A549 (cell line): ENCODE measurements around the gene GC. TPM values are rescaled to one million over a fixed set of nuclear protein-coding genes. Genes with fewer than 3 reads are reported as not detected.

Experiments used
- ATAC-seq, 2 experiments: fragments of 200-7000 bp in 1 of 2; fragments of >200 bp in 1 of 2; cut with Nextera tagmentation in 1 of 2; cut with Tn5 transposase in 1 of 2; 3 replicates each; pipeline versions ENCODE4 v1.8.0 to v1.9.1; 2018 to 2020; ENCODE audit warnings: mild to moderate bottlenecking in 1 of 2, moderate library complexity in 1 of 2
- CTCF ChIA-PET: fragments of 300-600 bp; sonication (Branson Sonifier 250); formaldehyde crosslinking; extraction: SDS; loops from one replicate; lab custom pipeline; 2021; ENCODE audit warnings: antibody characterized with exemption, inconsistent platforms; lab: Yijun Ruan, JAX
- POLR2A ChIA-PET: fragments of 350-600 bp; formaldehyde crosslinking; extraction: SDS; loops from one replicate; lab custom pipeline; 2021; ENCODE audit warnings: antibody characterized with exemption, inconsistent platforms; lab: Yijun Ruan, JAX
- DNase-seq, 2 experiments: peaks; one replicate each; pipeline versions ENCODE4 v3.0.0 to v3.0.0-alpha.2; 2011 to 2016; ENCODE audit warnings: low read depth in 1 of 2, low spot score in 1 of 2
- FAIRE-seq: peaks from 2 replicates; lab custom pipeline; 2011; peaks lifted over from hg19 to GRCh38; lab: Jason Lieb, UNC
- H3K27ac ChIP-seq, 2 experiments: fragments of >200 bp; sonication (Bioruptor Twin); formaldehyde crosslinking; 3 replicates each; pipeline ENCODE4 v1.5.1; 2016 to 2017
- H3K4me1 ChIP-seq: fragments of >200 bp; sonication (Bioruptor Twin); formaldehyde crosslinking; 3 replicates; pipeline ENCODE4 v1.6.1; 2016
- H3K4me2 ChIP-seq: fragments of >200 bp; sonication (Bioruptor Twin); formaldehyde crosslinking; 3 replicates; pipeline ENCODE4 v1.6.1; 2016
- H3K4me3 ChIP-seq: fragments of >200 bp; sonication (Bioruptor Twin); formaldehyde crosslinking; 3 replicates; pipeline ENCODE4 v1.5.1; 2016
- H3K9me3 ChIP-seq: fragments of >200 bp; sonication (Bioruptor Twin); formaldehyde crosslinking; 3 replicates; pipeline ENCODE4 v1.6.1; 2016
- ATOH8 ChIP-seq: fragments of 250-450 bp; sonication (Bioruptor Pico); IDR thresholded peaks from 2 replicates; pipeline ENCODE4 v1.5.0; 2020; ENCODE audit warnings: low read depth, mild to moderate bottlenecking, moderate library complexity
- BCL3 ChIP-seq: fragments of >200 bp; sonication (Bioruptor Twin); formaldehyde crosslinking; IDR thresholded peaks from 3 replicates; pipeline ENCODE4 v1.6.1; 2016
- BHLHE40 ChIP-seq: IDR thresholded peaks from 2 replicates; pipeline ENCODE4 v1.6.1; 2012; ENCODE audit warnings: low read depth, low read length, inconsistent platforms
- CBX8 ChIP-seq: fragments of 200-600 bp; sonication (generic); IDR thresholded peaks from 2 replicates; pipeline ENCODE4 v1.6.1; 2016
- CEBPB ChIP-seq, 2 experiments: fragments of >200 bp in 1 of 2; sonication (Bioruptor Twin) in 1 of 2; formaldehyde crosslinking in 1 of 2; IDR thresholded peaks; 2 replicates each; pipeline ENCODE4 v1.6.1; 2012 to 2016
- CHD2 ChIP-seq: fragments of 150-350 bp; IDR thresholded peaks from 2 replicates; pipeline ENCODE4 v1.6.1; 2014; ENCODE audit warnings: low read length; ENCODE audit not compliant: partially characterized antibody
- CTCF ChIP-seq: fragments of >200 bp; sonication (Bioruptor Twin); formaldehyde crosslinking; IDR thresholded peaks from 3 replicates; pipeline ENCODE4 v1.5.1; 2016
- ELK1 ChIP-seq: fragments of 150-350 bp; IDR thresholded peaks from 2 replicates; pipeline ENCODE4 v1.6.1; 2014; ENCODE audit warnings: low read depth, mild to moderate bottlenecking, low read length
- EP300 ChIP-seq, 2 experiments: fragments of >200 bp; sonication (Bioruptor Twin); formaldehyde crosslinking; IDR thresholded peaks; 2 replicates in 1 of 2; 3 replicates in 1 of 2; pipeline ENCODE4 v1.6.1; 2016 to 2017
- ESRRA ChIP-seq: fragments of 150-350 bp; IDR thresholded peaks from 2 replicates; pipeline ENCODE4 v1.6.1; 2014; ENCODE audit warnings: mild to moderate bottlenecking, low read length, borderline replicate concordance
- GATA3 ChIP-seq: IDR thresholded peaks from 2 replicates; pipeline ENCODE4 v1.6.1; 2012; ENCODE audit warnings: borderline replicate concordance
- HDAC2 ChIP-seq: fragments of 200-600 bp; sonication (generic); IDR thresholded peaks from 2 replicates; pipeline ENCODE4 v1.6.1; 2016
- HEYL ChIP-seq: fragments of 250-450 bp; sonication (Bioruptor Pico); IDR thresholded peaks from 2 replicates; pipeline ENCODE4 v1.8.0; 2021; ENCODE audit warnings: mild to moderate bottlenecking, moderate library complexity
- HOXA7 ChIP-seq: fragments of 250-450 bp; sonication (Bioruptor Pico); IDR thresholded peaks from 2 replicates; pipeline ENCODE4 v1.5.0; 2020; ENCODE audit warnings: mild to moderate bottlenecking, moderate library complexity
- HOXB5 ChIP-seq: fragments of 250-450 bp; sonication (Bioruptor Pico); IDR thresholded peaks from 2 replicates; pipeline ENCODE4 v1.5.0; 2020; ENCODE audit warnings: mild to moderate bottlenecking, moderate library complexity
- JUN ChIP-seq, 2 experiments: fragments of >200 bp; sonication (Bioruptor Twin); formaldehyde crosslinking; IDR thresholded peaks; 2 replicates in 1 of 2; 3 replicates in 1 of 2; pipeline ENCODE4 v1.6.1; 2016 to 2017
- KDM5A ChIP-seq: fragments of 200-600 bp; sonication (generic); IDR thresholded peaks from 2 replicates; pipeline ENCODE4 v1.6.1; 2016; ENCODE audit warnings: antibody characterized with exemption, mild to moderate bottlenecking
- MAX ChIP-seq: IDR thresholded peaks from 2 replicates; pipeline ENCODE4 v1.6.1; 2012
- NFE2L2 ChIP-seq: fragments of 150-350 bp; conservative IDR thresholded peaks from 2 replicates; pipeline ENCODE4 v1.6.1; 2014; ENCODE audit warnings: low read length
- NPAS2 ChIP-seq: fragments of 250-450 bp; sonication (Bioruptor Pico); IDR thresholded peaks from 2 replicates; pipeline ENCODE4 v1.8.0; 2022; ENCODE audit warnings: mild to moderate bottlenecking, moderate library complexity, borderline replicate concordance
- NR3C1 ChIP-seq: fragments of >200 bp; sonication (Bioruptor Twin); formaldehyde crosslinking; IDR thresholded peaks from 3 replicates; pipeline ENCODE4 v1.6.1; 2017
- PHF8 ChIP-seq: fragments of 200-600 bp; sonication (generic); IDR thresholded peaks from 2 replicates; pipeline ENCODE4 v1.6.1; 2016; ENCODE audit warnings: low read depth, mild to moderate bottlenecking, antibody characterized with exemption, moderate library complexity, borderline replicate concordance
- RAD21 ChIP-seq, 2 experiments: fragments of >200 bp in 1 of 2; sonication (Bioruptor Twin) in 1 of 2; formaldehyde crosslinking in 1 of 2; IDR thresholded peaks in 1 of 2; conservative IDR thresholded peaks in 1 of 2; 2 replicates in 1 of 2; 3 replicates in 1 of 2; pipeline ENCODE4 v1.6.1; 2012 to 2018; ENCODE audit warnings: inconsistent platforms in 1 of 2
- RARB ChIP-seq: fragments of 250-450 bp; sonication (Bioruptor Pico); IDR thresholded peaks from 2 replicates; pipeline ENCODE4 v1.8.0; 2021; ENCODE audit warnings: mild to moderate bottlenecking, moderate library complexity
- RCOR1 ChIP-seq: fragments of 150-350 bp; IDR thresholded peaks from 2 replicates; pipeline ENCODE4 v1.6.1; 2014; ENCODE audit warnings: antibody characterized with exemption, low read length, low read depth
- RNF2 ChIP-seq: fragments of 200-600 bp; sonication (generic); IDR thresholded peaks from 2 replicates; pipeline ENCODE4 v1.6.1; 2016; ENCODE audit warnings: low read depth, mild to moderate bottlenecking, antibody characterized with exemption, moderate library complexity, borderline replicate concordance
- ZC3H11A ChIP-seq: fragments of 450-650 bp; IDR thresholded peaks from 2 replicates; pipeline ENCODE4 v1.6.1; 2014; ENCODE audit warnings: antibody characterized with exemption, mild to moderate bottlenecking
- ZSCAN20 ChIP-seq: fragments of 250-450 bp; sonication (Bioruptor Pico); IDR thresholded peaks from 2 replicates; pipeline ENCODE4 v1.8.0; 2022; ENCODE audit warnings: mild to moderate bottlenecking, moderate library complexity
- WGBS: methylation state at CpG from one replicate; pipeline ENCODE4 v1.1.6; 2017; ENCODE audit errors: missing lambda C conversion rate; 5-methylcytosine and 5-hydroxymethylcytosine counted together
- polyA plus RNA-seq, 4 experiments: library from polyadenylated mRNA; depleted of rRNA in 3 of 4; stranded (reverse); fragments of >200 nt; fragmentation: RNase III in 1 of 4; extraction: RNeasy Plus Mini Kit Qiagen cat#74134 plus additional on column Dnase treatment in 1 of 4; gene quantifications; 2 replicates in 3 of 4; 3 replicates in 1 of 4; pipeline ENCODE4 v1.2.3, GENCODE V29; 2011 to 2017

GC gene
- polyA plus RNA-seq, 2 of the 4 experiments (the other 2 are of a cell fraction), result not detected

- DNase-seq (no peak), ATAC-seq (no peak), FAIRE-seq (no peak)
- Histone ChIP-seq H3K9me3 (no peaks in the 10 kb centered on the region), H3K4me1 (no peaks in the 10 kb centered on the region), H3K4me2 (no peak overlapping the region), H3K4me3 (no peak overlapping the region), H3K27ac (no peak overlapping the region)
- TF ChIP-seq RAD21 (conservative IDR thresholded peaks at IDR 0.05 in 1 of 2, IDR thresholded peaks at IDR 0.05 in 1 of 2) (no peak), HEYL (CRISPR knock-in tag) (no peak), NFE2L2 (no peak), MAX (no peak), ELK1 (no peak), HOXB5 (CRISPR knock-in tag) (no peak), RARB (CRISPR knock-in tag) (no peak), KDM5A (no peak), GATA3 (no peak), ESRRA (no peak), CTCF (no peak), PHF8 (no peak), CHD2 (no peak), CBX8 (no peak), HOXA7 (CRISPR knock-in tag) (no peak), NPAS2 (no peak), EP300 (IDR thresholded peaks at IDR 0.05) (no peak), ATOH8 (CRISPR knock-in tag) (no peak), ZSCAN20 (CRISPR knock-in tag) (no peak), RNF2 (no peak)
- 38% methylated on average over 5 of the region's 5 CpGs for WGBS
- ChIA-PET POLR2A (no interaction called here), CTCF (interaction anchor here (1.2 kb wide), 1 partner anchor 10 kb away, joined by 4 read pairs; no protein-coding TSS in a partner anchor)
Observed at GRCh38 chr4:71694961-71695360, 88.9 kb downstream of the GC start.

GRCh38 chr4:71692963-71693362, 90.9 kb downstream of the GC start:
- TF ChIP-seq RCOR1, result no peak
- H3K9me3 ChIP-seq, result no peaks in the 10 kb centered on the region
- ChIA-PET POLR2A (no interaction called here), CTCF (no interaction called here)
- no peak overlapping the region for H3K4me3 ChIP-seq
- no peak overlapping the region for H3K4me2 ChIP-seq
- DNase-seq, result no peak
- FAIRE-seq, result no peak
- no peak for ATAC-seq
- H3K4me1 ChIP-seq, result no peaks in the 10 kb centered on the region
- H3K27ac ChIP-seq, result no peak overlapping the region
- 80% methylated on average over 1 of the region's 1 CpG for WGBS

GRCh38 chr4:71692198-71692597, 91.7 kb downstream of the GC start:
- no peak overlapping the region for H3K27ac ChIP-seq
- CTCF ChIA-PET, result interaction anchor here (0.6 kb wide), 1 partner anchor 463 kb away, joined by 3 read pairs; no protein-coding TSS in a partner anchor
- no peak for DNase-seq
- no peaks in the 10 kb centered on the region for H3K9me3 ChIP-seq
- H3K4me1 ChIP-seq, result no peaks in the 10 kb centered on the region
- TF ChIP-seq BCL3 (no peak), BHLHE40 (no peak), CBX8 (no peak), NR3C1 (no peak), CEBPB (IDR thresholded peaks at IDR 0.05) (no peak), HOXA7 (CRISPR knock-in tag) (no peak), ZC3H11A (no peak), RARB (CRISPR knock-in tag) (no peak), ZSCAN20 (CRISPR knock-in tag) (no peak), JUN (IDR thresholded peaks at IDR 0.05) (no peak), HDAC2 (no peak), ESRRA (no peak), NFE2L2 (no peak)
- TF ChIP-seq, all 56 proteins: peak for 0
- WGBS, result 64% methylated on average over 2 of the region's 2 CpGs
- H3K4me3 ChIP-seq, result no peak overlapping the region
- no peak for FAIRE-seq
- POLR2A ChIA-PET, result no interaction called here
- ATAC-seq, result no peak
- no peak overlapping the region for H3K4me2 ChIP-seq
